Measurements from ENCODE around the gene ATP6AP1. TPM values are rescaled to one million over a fixed set of nuclear protein-coding genes. Genes with fewer than 3 reads are reported as not detected.

Gene ATP6AP1
- 55.6 and 57.7 TPM in 2 replicates for total RNA-seq
- total RNA-seq (2013) = 26.3 TPM
- 38.9 and 47.1 TPM in 2 replicates for polyA plus RNA-seq
- 44.0 and 54.2 TPM in 2 replicates for polyA minus RNA-seq

- intact Hi-C loops (cut with micrococcal nuclease) = loop anchor here (1.0 kb wide), 2 partner anchors 8 to 29 kb away; no protein-coding TSS in a partner anchor
- TF ChIP-seq CTCF (IDR thresholded peaks at IDR 0.05) (no peak), EZH2 (IDR thresholded peaks at IDR 0.05; ENCODE audit: borderline replicate concordance, insufficient read depth, low read depth, low read length, poor library complexity, severe bottlenecking) (no peak)
- Histone ChIP-seq H3K9me3 (ENCODE audit: control extremely low read depth in 1 of 3, control insufficient read depth in 2 of 3, insufficient read depth in 1 of 3, low read length in 2 of 3) (no peaks in the 10 kb centered on the region), H3K36me3 (replicated peaks in 1 of 2; ENCODE audit: control extremely low read depth in 1 of 2, control insufficient read depth in 1 of 2, extremely low read depth in 1 of 2, insufficient read depth in 2 of 2, low read length in 1 of 2) (peaks cover 0 to 8% of the 10 kb centered on the region in 2 experiments), H4K20me1 (ENCODE audit: control insufficient read depth, insufficient read depth, low read length, poor library complexity, severe bottlenecking) (no peaks in the 10 kb centered on the region), H3K27me3 (replicated peaks in 1 of 4; ENCODE audit: control extremely low read depth in 1 of 4, control insufficient read depth in 3 of 4, insufficient read depth in 4 of 4, low read length in 3 of 4) (no peaks in the 10 kb centered on the region), H3K4me1 (ENCODE audit: control insufficient read depth in 2 of 2, insufficient read depth in 2 of 2, low read length in 2 of 2) (peaks cover 6 to 15% of the 10 kb centered on the region in 2 donors), H3K4me2 (replicated peaks; ENCODE audit: low read depth, low read length, poor library complexity, severe bottlenecking) (peak within 1 kb of the TSS; percentile 76), H2AFZ (ENCODE audit: insufficient read depth, low read depth, low read length, poor library complexity, severe bottlenecking) (peak within 1 kb of the TSS; percentile 84), H3K9ac (ENCODE audit: low read length) (peak within 1 kb of the TSS; percentile 81), H3K79me2 (ENCODE audit: control insufficient read depth, insufficient read depth, low read length) (peaks cover 9% of the 10 kb centered on the region), H3K27ac (ENCODE audit: low read length in 2 of 2) (peak within 1 kb of the TSS; percentile 50 to 72), H3K4me3 (ENCODE audit: control extremely low read depth in 1 of 5, extremely low read depth in 1 of 5, insufficient read depth in 1 of 5, low read depth in 2 of 5, low read length in 4 of 5) (peak within 1 kb of the TSS in 4 of 5 experiments; percentile 55 to 72 (median 63))
- peak within 1 kb of the TSS; percentile 87 for H3K4me3 Mint-ChIP-seq
- POLR2A ChIA-PET = interaction anchor here (0.6 to 1.7 kb wide), 7 partner anchors 16 to 63 kb away, joined by 3 to 7 read pairs (median 3); partner anchors contain the start of gene RPL10
- peak; percentile 97 for ATAC-seq (ENCODE audit: low read depth)
- DNase-seq = peak; percentile 89
- H3K27ac Mint-ChIP-seq = peak within 1 kb of the TSS; percentile 87
- H3K4me1 Mint-ChIP-seq = peaks cover 23% of the 10 kb centered on the region
- H3K9me3 Mint-ChIP-seq (ENCODE audit: insufficient read depth) = no peaks in the 10 kb centered on the region
- CTCF ChIA-PET = interaction anchor here (0.9 to 1.2 kb wide), 3 partner anchors 17 to 58 kb away, joined by 3 to 4 read pairs (median 4); partner anchors contain the start of genes TAFAZZIN and UBL4A
- under 1% methylated on average over 51 of the region's 87 CpGs for WGBS (ENCODE audit: insufficient coverage)
- no peaks in the 10 kb centered on the region for H3K27me3 Mint-ChIP-seq
Observed at GRCh38 chrX:154428176-154429171, at the start of gene ATP6AP1. TSS of gene ATP6AP1 (plus strand) at chrX:154428677. CDS start at chrX:154428693, 16 bp downstream.
